HepG2 (cell line): ENCODE results near the gene HCFC1R1. TPM values are rescaled to one million over a fixed set of nuclear protein-coding genes. Genes with fewer than 3 reads are reported as not detected.

Source experiments
- ESRRA ChIP-seq: sonication (generic); formaldehyde crosslinking; IDR thresholded peaks from 2 replicates; pipeline ENCODE4 v1.5.1; 2020; ENCODE audit warnings: mild to moderate bottlenecking, low read depth, missing genetic modification reagents
- MYPOP ChIP-seq: sonication (generic); formaldehyde crosslinking; IDR thresholded peaks from 2 replicates; pipeline ENCODE4 v1.8.1; 2023; ENCODE audit warnings: mild to moderate bottlenecking, moderate library complexity, missing genetic modification reagents
- NFAT5 ChIP-seq: sonication (generic); formaldehyde crosslinking; IDR thresholded peaks from 2 replicates; pipeline ENCODE4 v1.4.0; 2020; ENCODE audit warnings: missing genetic modification reagents
- PREB ChIP-seq: sonication (generic); formaldehyde crosslinking; IDR thresholded peaks from 2 replicates; pipeline ENCODE4 v1.4.0; 2020; ENCODE audit warnings: missing genetic modification reagents
- SCMH1 ChIP-seq: sonication (generic); formaldehyde crosslinking; IDR thresholded peaks from 2 replicates; pipeline ENCODE4 v1.9.0; 2021; ENCODE audit warnings: missing genetic modification reagents, mild to moderate bottlenecking, borderline replicate concordance
- TGIF2 ChIP-seq: IDR thresholded peaks from 2 replicates; pipeline ENCODE4 v1.6.1; 2016; ENCODE audit warnings: control low read depth, missing compliant biosample characterization
- ZBTB46 ChIP-seq: sonication (generic); formaldehyde crosslinking; IDR thresholded peaks from 2 replicates; pipeline ENCODE4 v1.4.0; 2020; ENCODE audit warnings: mild to moderate bottlenecking, missing genetic modification reagents, borderline replicate concordance
- ZIK1 ChIP-seq: sonication (generic); formaldehyde crosslinking; IDR thresholded peaks from 2 replicates; pipeline ENCODE4 v1.5.0; 2020; ENCODE audit warnings: mild to moderate bottlenecking, low read depth, missing genetic modification reagents, borderline replicate concordance
- ZMYM4 ChIP-seq: sonication (generic); formaldehyde crosslinking; IDR thresholded peaks from 2 replicates; pipeline ENCODE4 v1.8.1; 2023; ENCODE audit warnings: mild to moderate bottlenecking, missing genetic modification reagents
- ZNF207 ChIP-seq: fragments of 450-650 bp; IDR thresholded peaks from 2 replicates; pipeline ENCODE4 v1.6.1; 2016; ENCODE audit warnings: antibody characterized with exemption, borderline replicate concordance
- ZNF34 ChIP-seq: sonication (generic); formaldehyde crosslinking; IDR thresholded peaks from 2 replicates; pipeline ENCODE4 v1.4.0; 2020; ENCODE audit warnings: mild to moderate bottlenecking, missing genetic modification reagents, borderline replicate concordance
- ZNF660 ChIP-seq: sonication (generic); formaldehyde crosslinking; IDR thresholded peaks from 2 replicates; pipeline ENCODE4 v1.5.1; 2020; ENCODE audit warnings: mild to moderate bottlenecking, low read depth, missing genetic modification reagents, borderline replicate concordance
- ZNF775 ChIP-seq: sonication (generic); formaldehyde crosslinking; IDR thresholded peaks from 2 replicates; pipeline ENCODE4 v1.4.0; 2020; ENCODE audit warnings: missing genetic modification reagents, mild to moderate bottlenecking, moderate library complexity, borderline replicate concordance
- ZNF891 ChIP-seq: sonication (generic); formaldehyde crosslinking; IDR thresholded peaks from 2 replicates; pipeline ENCODE4 v1.5.0; 2020; ENCODE audit warnings: mild to moderate bottlenecking, missing genetic modification reagents
- polyA plus RNA-seq, 8 experiments: library from polyadenylated mRNA; depleted of rRNA in 3 of 8; stranded (reverse) in 7 of 8; unstranded in 1 of 8; fragments of >200 nt; fragmentation: Illumina TruSeq in 4 of 8; extraction: Trizol in 4 of 8; gene quantifications; 2 replicates each; pipeline versions ENCODE4 v1.2.1 to v1.2.3, GENCODE V29; 2011 to 2016; ENCODE audit warnings: low read depth in 4 of 8, missing spikeins in 1 of 8, mixed read lengths in 1 of 8; ENCODE audit not compliant: insufficient read depth in 1 of 8
- total RNA-seq, 5 experiments: library from RNA; depleted of rRNA; stranded (reverse); fragments of >200 nt; fragmentation: Illumina TruSeq; extraction: Trizol; gene quantifications; 2 replicates each; pipeline ENCODE4 v1.2.3, GENCODE V29; 2016; ENCODE audit warnings: low read depth in 1 of 5
- TF ChIP-seq, protein P1 (sequence below): sonication (generic); formaldehyde crosslinking; IDR thresholded peaks from 2 replicates; pipeline ENCODE4 v1.5.0; 2020; ENCODE audit warnings: mild to moderate bottlenecking, missing genetic modification reagents

HCFC1R1 gene
- total and polyA plus RNA-seq, 2 of the 13 experiments (the other 11 are each of a cell fraction or from before 2014, with no cell fraction given) = 13.8 to 16.1 TPM

DNA sequence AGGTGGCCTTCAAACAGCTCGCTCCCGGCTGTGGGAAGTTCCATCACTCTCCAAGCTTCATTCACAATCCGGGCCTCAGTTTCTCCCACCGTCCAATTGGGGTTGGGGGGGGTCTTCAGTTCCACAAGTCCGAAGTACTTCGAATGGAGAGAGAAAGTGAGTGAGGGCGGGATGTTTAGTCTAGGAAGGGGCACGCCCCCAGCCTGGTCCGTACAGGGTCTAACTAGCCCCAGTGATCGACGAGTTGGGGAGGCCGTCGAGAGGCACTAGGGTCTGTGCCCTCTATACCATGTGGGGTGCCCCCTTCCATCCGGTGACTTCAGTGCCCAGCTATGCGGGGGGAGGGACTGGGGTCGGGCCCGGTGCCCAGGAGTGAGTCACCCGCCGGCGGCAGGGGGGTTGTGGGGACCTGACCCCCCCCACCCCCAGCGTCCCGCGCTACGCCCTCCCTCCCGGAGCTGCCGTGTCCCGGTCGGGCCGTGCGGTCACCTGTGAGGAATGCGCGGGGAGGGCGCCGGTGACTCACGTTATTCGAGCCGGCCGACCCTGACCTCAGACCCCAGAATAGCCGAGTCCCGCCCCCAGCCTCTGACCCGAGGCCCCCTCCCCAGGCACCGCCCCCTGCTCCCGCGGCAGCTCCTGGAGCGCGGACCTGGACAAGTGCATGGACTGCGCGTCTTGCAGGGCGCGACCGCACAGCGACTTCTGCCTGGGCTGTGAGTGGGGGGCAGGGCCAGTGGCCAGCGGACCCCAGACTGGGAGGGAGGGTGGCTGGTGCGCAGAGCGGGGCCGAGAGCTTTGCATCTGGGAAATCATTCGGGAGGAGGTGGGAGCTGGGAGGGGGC is 2.9 kb downstream of the HCFC1R1 start (continued):
- TF ChIP-seq MYPOP (CRISPR knock-in tag) (0 out of 2 replicates have a peak, but pooled peaks have one; percentile 8), ZNF660 (CRISPR knock-in tag) (no peak), NFAT5 (CRISPR knock-in tag) (no peak), ZMYM4 (CRISPR knock-in tag) (peak; percentile 53; the same call in 1 of the 2 replicates), SCMH1 (no peak), ZNF34 (CRISPR knock-in tag) (0 out of 2 replicates have a peak, but pooled peaks have one; percentile 76), ESRRA (CRISPR knock-in tag) (peak; percentile 15; the same call in 1 of the 2 replicates), PREB (CRISPR knock-in tag) (no peak), TGIF2 (CRISPR knock-in tag) (no peak; the same call in 1 of the 2 replicates), ZNF891 (CRISPR knock-in tag) (no peak), ZBTB46 (CRISPR knock-in tag) (peak; percentile 95; the same call in 1 of the 2 replicates), ZNF207 (no peak), ZIK1 (CRISPR knock-in tag) (no peak), ZNF775 (CRISPR knock-in tag) (no peak)
- TF ChIP-seq, protein P1, sequence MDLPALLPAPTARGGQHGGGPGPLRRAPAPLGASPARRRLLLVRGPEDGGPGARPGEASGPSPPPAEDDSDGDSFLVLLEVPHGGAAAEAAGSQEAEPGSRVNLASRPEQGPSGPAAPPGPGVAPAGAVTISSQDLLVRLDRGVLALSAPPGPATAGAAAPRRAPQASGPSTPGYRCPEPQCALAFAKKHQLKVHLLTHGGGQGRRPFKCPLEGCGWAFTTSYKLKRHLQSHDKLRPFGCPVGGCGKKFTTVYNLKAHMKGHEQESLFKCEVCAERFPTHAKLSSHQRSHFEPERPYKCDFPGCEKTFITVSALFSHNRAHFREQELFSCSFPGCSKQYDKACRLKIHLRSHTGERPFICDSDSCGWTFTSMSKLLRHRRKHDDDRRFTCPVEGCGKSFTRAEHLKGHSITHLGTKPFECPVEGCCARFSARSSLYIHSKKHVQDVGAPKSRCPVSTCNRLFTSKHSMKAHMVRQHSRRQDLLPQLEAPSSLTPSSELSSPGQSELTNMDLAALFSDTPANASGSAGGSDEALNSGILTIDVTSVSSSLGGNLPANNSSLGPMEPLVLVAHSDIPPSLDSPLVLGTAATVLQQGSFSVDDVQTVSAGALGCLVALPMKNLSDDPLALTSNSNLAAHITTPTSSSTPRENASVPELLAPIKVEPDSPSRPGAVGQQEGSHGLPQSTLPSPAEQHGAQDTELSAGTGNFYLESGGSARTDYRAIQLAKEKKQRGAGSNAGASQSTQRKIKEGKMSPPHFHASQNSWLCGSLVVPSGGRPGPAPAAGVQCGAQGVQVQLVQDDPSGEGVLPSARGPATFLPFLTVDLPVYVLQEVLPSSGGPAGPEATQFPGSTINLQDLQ = no peak
